ENCODE measurements around the gene AGPAT3. TPM values are rescaled to one million over a fixed set of nuclear protein-coding genes. Genes with fewer than 3 reads are reported as not detected.

The AGPAT3 gene
- total RNA-seq, 4 donors from 2014 or later = 31.7 to 35.7 (median 33.0) TPM

DNA sequence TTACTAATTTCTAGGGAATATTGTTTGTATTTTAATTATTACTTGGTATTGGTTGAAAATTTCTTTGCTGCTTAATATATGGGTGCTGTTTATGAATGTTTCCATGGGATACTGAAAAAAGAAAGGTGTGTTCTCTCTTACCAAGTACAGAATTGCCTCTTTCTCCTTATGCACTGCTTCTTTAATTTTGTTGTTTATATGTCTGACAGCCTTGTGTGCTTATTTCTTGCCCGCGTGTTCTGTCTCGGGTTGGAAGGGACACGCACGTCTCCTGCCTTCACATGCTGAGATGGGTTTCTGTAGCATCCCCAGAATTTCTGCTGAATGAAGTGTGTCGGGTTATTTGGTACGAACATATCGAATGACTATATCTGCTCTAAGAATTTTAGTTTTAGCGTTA lies 51.1 kb downstream of the AGPAT3 start:
- 83% methylated on average over 9 of the region's 9 CpGs for WGBS, 2 donors
- peaks cover 0 to 19% (median 0%) of the 10 kb centered on the region in 3 donors for H3K36me3 ChIP-seq
- intact Hi-C loops (cut with DNase I) = no loop called here
- peaks cover 0 to 43% (median 4%) of the 10 kb centered on the region in 3 donors for H3K4me1 ChIP-seq
- H3K4me3 ChIP-seq = no peak overlapping the region
- DNase-seq = no peak
- TF ChIP-seq, protein P1, sequence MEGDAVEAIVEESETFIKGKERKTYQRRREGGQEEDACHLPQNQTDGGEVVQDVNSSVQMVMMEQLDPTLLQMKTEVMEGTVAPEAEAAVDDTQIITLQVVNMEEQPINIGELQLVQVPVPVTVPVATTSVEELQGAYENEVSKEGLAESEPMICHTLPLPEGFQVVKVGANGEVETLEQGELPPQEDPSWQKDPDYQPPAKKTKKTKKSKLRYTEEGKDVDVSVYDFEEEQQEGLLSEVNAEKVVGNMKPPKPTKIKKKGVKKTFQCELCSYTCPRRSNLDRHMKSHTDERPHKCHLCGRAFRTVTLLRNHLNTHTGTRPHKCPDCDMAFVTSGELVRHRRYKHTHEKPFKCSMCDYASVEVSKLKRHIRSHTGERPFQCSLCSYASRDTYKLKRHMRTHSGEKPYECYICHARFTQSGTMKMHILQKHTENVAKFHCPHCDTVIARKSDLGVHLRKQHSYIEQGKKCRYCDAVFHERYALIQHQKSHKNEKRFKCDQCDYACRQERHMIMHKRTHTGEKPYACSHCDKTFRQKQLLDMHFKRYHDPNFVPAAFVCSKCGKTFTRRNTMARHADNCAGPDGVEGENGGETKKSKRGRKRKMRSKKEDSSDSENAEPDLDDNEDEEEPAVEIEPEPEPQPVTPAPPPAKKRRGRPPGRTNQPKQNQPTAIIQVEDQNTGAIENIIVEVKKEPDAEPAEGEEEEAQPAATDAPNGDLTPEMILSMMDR (IDR thresholded peaks at IDR 0.05) = no peak
- no peak for TF ChIP-seq POLR2A (IDR thresholded peaks at IDR 0.05)
- no peak overlapping the region for H3K27ac ChIP-seq
- no peaks in the 10 kb centered on the region for H3K27me3 ChIP-seq
- H3K9me3 ChIP-seq = peaks cover 0 to 9% (median 3%) of the 10 kb centered on the region in 3 donors

DNA sequence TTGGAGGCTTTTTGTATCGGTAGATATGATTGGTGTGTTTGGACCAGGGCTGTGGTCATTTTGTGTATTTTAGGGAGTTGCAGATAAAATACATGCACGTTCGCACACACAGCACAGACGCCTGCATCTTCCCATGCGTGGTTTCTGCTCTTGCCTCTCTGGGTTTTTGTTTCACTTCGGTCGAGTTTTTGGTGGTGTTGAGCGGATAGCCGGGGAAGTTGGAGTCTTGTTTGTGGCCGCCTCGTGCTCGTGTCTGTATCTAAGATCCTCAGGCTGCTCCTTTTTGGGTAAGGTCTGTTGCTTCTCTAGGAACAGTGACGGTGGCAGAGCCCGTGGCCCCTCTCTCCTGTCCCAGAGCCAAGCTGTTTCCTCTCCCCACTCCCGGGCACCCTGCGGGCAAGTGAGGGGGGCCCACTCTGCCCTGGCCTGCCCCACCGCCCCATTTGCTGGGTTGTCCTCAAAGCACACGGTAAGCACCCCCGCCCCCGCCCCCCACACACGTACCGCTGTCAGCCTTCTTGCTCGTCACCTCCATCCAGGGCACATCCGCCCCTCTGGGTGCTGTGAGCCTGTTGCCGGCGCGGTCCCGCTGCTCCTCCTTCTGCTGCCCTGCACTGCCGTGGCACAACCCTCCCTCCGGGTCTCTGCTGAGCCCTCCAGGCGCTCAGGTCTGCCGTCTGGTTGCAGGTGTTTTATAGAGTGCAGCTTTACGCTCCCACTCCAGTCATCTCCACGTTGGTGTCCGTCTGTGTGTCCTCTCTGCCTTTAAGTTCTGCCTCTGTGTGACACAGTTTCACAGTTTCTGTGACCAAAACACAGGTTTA lies 51.9 kb downstream of the AGPAT3 start:
- no peaks in the 10 kb centered on the region for H3K27me3 ChIP-seq
- H3K27ac ChIP-seq = peak overlapping the region in 2 of 4 donors; percentile 46 to 50
- TF ChIP-seq, protein P1 (IDR thresholded peaks at IDR 0.05) = no peak
- TF ChIP-seq POLR2A (IDR thresholded peaks at IDR 0.05) = no peak
- WGBS, 2 donors = 39 to 49% methylated on average over 18 to 25 of the region's 35 CpGs
- H3K4me3 ChIP-seq = peak overlapping the region in 3 of 4 donors; percentile 36 to 52 (median 37)
- H3K36me3 ChIP-seq = peaks cover 0 to 19% (median 0%) of the 10 kb centered on the region in 3 donors
- H3K4me1 ChIP-seq = peaks cover 0 to 42% (median under 1%) of the 10 kb centered on the region in 3 donors
- intact Hi-C loops (cut with DNase I) = no loop called here
- DNase-seq = no peak
- H3K9me3 ChIP-seq = peaks cover 0 to 9% (median 3%) of the 10 kb centered on the region in 3 donors

DNA sequence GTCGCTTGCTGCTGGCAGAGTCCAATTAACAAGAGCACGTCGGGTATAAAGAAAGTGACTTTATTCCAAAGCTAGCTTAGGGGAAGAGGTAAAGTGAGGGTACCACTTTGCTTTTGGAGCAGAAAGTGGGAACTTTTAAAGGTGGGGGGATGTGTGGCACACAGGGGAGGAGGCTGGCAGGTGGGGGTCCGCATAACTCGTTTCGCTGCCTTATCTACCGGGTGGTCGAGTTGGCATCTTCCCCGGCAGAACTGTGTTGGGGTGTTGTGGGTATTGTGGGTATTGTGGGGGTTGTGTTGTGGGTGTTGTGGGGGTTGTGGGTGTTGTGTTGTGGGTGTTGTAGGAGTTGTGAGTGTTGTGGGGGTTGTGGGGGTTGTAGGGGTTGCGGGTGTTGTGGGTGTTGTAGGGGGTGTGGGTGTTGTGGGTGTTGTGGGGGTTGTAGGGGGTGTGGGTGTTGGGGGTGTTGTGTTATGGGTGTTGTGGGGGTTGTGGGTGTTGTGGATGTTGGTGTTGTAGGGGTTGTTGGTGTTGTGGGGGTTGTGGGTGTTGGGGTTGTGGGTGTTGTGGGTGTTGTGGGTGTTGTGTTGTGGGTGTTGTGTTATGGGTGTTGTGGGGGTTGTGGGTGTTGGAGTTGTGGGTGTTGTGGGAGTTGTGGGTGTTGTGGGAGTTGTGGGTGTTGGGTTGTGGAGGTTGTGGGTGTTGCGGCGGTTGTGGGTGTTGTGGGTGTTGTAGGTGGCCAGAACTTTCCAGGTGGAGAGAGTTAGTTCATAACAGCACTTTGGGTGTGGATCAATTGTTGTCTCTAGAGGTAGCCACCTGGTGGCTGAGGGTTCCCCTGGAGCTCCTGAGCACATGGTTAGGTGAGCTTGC lies 52.7 kb downstream of the AGPAT3 start:
- DNase-seq = no peak
- 73 to 84% methylated on average over 10 to 11 of the region's 12 CpGs for WGBS, 2 donors
- Histone ChIP-seq H3K4me3 (peak overlapping the region in 2 of 4 donors; percentile 37 to 52), H3K36me3 (peaks cover 0 to 15% (median 0%) of the 10 kb centered on the region in 3 donors), H3K27ac (peak overlapping the region in 1 of 4 donors; percentile 46), H3K4me1 (peaks cover 0 to 50% (median 9%) of the 10 kb centered on the region in 3 donors), H3K27me3 (no peaks in the 10 kb centered on the region), H3K9me3 (peaks cover 0 to 5% (median 3%) of the 10 kb centered on the region in 3 donors)
- intact Hi-C loops (cut with DNase I) = no loop called here
- TF ChIP-seq POLR2A (IDR thresholded peaks at IDR 0.05) = no peak
- TF ChIP-seq, protein P1 (IDR thresholded peaks at IDR 0.05) = peak in 2 of 6 experiments; percentile 9 to 26

DNA sequence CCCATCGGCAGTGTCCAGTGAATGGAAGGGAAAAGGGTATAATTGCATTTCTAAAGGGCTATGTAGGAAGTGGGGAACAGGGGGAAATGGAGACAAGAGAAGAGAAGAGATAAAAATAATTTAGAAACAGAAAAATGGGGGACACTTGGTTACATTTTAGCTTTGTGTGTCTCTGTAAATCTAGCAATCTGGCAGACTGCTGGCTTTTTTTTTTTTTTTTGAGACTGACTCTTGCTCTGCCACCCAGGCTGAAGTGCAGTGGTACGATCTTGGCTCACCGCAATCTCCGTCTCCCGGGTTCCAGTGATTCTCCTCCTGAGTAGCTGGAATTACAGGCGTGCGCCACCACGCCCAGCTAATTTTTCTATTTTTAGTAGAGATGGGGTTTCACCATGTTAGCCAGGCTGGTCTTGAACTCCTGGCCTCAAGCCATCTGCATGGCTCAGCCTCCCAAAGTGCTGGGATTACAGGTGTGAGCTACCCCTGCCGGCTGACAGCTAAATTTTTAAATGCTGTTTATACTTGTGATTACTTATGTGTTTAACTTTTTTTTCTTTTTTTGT lies 53.4 kb downstream of the AGPAT3 start:
- Histone ChIP-seq H3K27me3 (no peaks in the 10 kb centered on the region), H3K4me1 (peaks cover 3 to 58% (median 16%) of the 10 kb centered on the region in 3 donors), H3K9me3 (no peaks in the 10 kb centered on the region), H3K4me3 (no peak overlapping the region), H3K36me3 (peaks cover 0 to 7% (median 0%) of the 10 kb centered on the region in 3 donors), H3K27ac (no peak overlapping the region)
- TF ChIP-seq, protein P1 (IDR thresholded peaks at IDR 0.05) = peak in 1 of 6 experiments; percentile 4
- TF ChIP-seq POLR2A (IDR thresholded peaks at IDR 0.05) = no peak
- intact Hi-C loops (cut with DNase I) = no loop called here
- 71 to 82% methylated on average over 9 of the region's 9 CpGs for WGBS, 2 donors
- no peak for DNase-seq

Data from esophagus squamous epithelium (tissue), 5 donors.